Liver (tissue), 9 donors: Measurements from ENCODE around the gene NLK. TPM values are rescaled to one million over a fixed set of nuclear protein-coding genes. Genes with fewer than 3 reads are reported as not detected.

Experiments used
- DNase-seq: peaks from one replicate; pipeline ENCODE4 v3.0.0-alpha.2; 2017; ENCODE audit warnings: low spot score
- H3K27ac ChIP-seq, 2 donors: one replicate each; pipeline ENCODE4 v1.7.0; 2013; ENCODE audit warnings: inconsistent platforms in 2 of 2, low read length in 2 of 2, control low read depth in 1 of 2, low read depth in 1 of 2, mild to moderate bottlenecking in 1 of 2
- H3K27me3 ChIP-seq, 4 donors: one replicate each; pipeline versions ENCODE4 v1.6.1 to v1.7.0; 2013; ENCODE audit warnings: low read length in 3 of 4, inconsistent platforms in 1 of 4, mild to moderate bottlenecking in 1 of 4, moderate library complexity in 1 of 4; ENCODE audit not compliant: control insufficient read depth in 4 of 4, insufficient read depth in 4 of 4
- H3K36me3 ChIP-seq, 4 donors: one replicate each; pipeline versions ENCODE4 v1.6.1 to v1.7.0; 2013; ENCODE audit warnings: low read length in 3 of 4, mild to moderate bottlenecking in 3 of 4, low read depth in 1 of 4, moderate library complexity in 1 of 4; ENCODE audit not compliant: control insufficient read depth in 4 of 4, insufficient read depth in 3 of 4
- H3K4me1 ChIP-seq, 4 donors: one replicate each; pipeline versions ENCODE4 v1.6.1 to v1.7.0; 2013; ENCODE audit warnings: low read length in 3 of 4, mild to moderate bottlenecking in 3 of 4, moderate library complexity in 1 of 4; ENCODE audit not compliant: control insufficient read depth in 4 of 4, insufficient read depth in 4 of 4
- H3K4me3 ChIP-seq, 3 donors: one replicate each; pipeline versions ENCODE4 v1.6.1 to v1.7.0; 2013; ENCODE audit warnings: low read length in 3 of 3, control low read depth in 1 of 3, low read depth in 1 of 3, mild to moderate bottlenecking in 1 of 3
- H3K9ac ChIP-seq, 2 donors: one replicate each; pipeline ENCODE4 v1.7.0; 2013; ENCODE audit warnings: low read length in 2 of 2, mild to moderate bottlenecking in 2 of 2, moderate library complexity in 2 of 2, control low read depth in 1 of 2, low read depth in 1 of 2
- H3K9me3 ChIP-seq, 4 donors: one replicate each; pipeline versions ENCODE4 v1.6.1 to v1.7.0; 2013; ENCODE audit warnings: low read length in 3 of 4; ENCODE audit not compliant: control insufficient read depth in 4 of 4
- EGR1 ChIP-seq, 2 donors: IDR thresholded peaks; 2 replicates each; pipeline ENCODE4 v1.6.1; 2016 to 2018; ENCODE audit warnings: antibody characterized with exemption in 2 of 2, low read depth in 2 of 2
- FOXA1 ChIP-seq: IDR thresholded peaks from 2 replicates; pipeline ENCODE4 v1.6.1; 2016; ENCODE audit warnings: antibody characterized with exemption
- FOXA2 ChIP-seq: IDR thresholded peaks from 2 replicates; pipeline ENCODE4 v1.6.1; 2016; ENCODE audit warnings: antibody characterized with exemption
- GABPA ChIP-seq, 2 donors: IDR thresholded peaks in 1 of 2; conservative IDR thresholded peaks in 1 of 2; 2 replicates each; pipeline ENCODE4 v1.6.1; 2016; ENCODE audit warnings: antibody characterized with exemption in 2 of 2, mild to moderate bottlenecking in 1 of 2, moderate library complexity in 1 of 2
- HNF4A ChIP-seq, 2 donors: conservative IDR thresholded peaks; 2 replicates each; pipeline ENCODE4 v1.6.1; 2016; ENCODE audit warnings: antibody characterized with exemption in 2 of 2, mild to moderate bottlenecking in 2 of 2
- HNF4G ChIP-seq: IDR thresholded peaks from 2 replicates; pipeline ENCODE4 v1.6.1; 2016; ENCODE audit warnings: antibody characterized with exemption
- JUND ChIP-seq, 2 donors: IDR thresholded peaks; 2 replicates each; pipeline ENCODE4 v1.6.1; 2016; ENCODE audit warnings: antibody characterized with exemption in 2 of 2
- MAX ChIP-seq: IDR thresholded peaks from 2 replicates; pipeline ENCODE4 v1.6.1; 2016; ENCODE audit warnings: antibody characterized with exemption
- NR2F2 ChIP-seq: IDR thresholded peaks from 2 replicates; pipeline ENCODE4 v1.6.1; 2016; ENCODE audit warnings: antibody characterized with exemption
- RAD21 ChIP-seq, 2 donors: IDR thresholded peaks; 2 replicates each; pipeline ENCODE4 v1.6.1; 2016; ENCODE audit warnings: antibody characterized with exemption in 2 of 2, mild to moderate bottlenecking in 2 of 2
- RXRA ChIP-seq, 2 donors: IDR thresholded peaks; 2 replicates each; pipeline ENCODE4 v1.6.1; 2017 to 2018; ENCODE audit warnings: antibody characterized with exemption in 2 of 2, mild to moderate bottlenecking in 1 of 2
- SP1 ChIP-seq: IDR thresholded peaks from 2 replicates; pipeline ENCODE4 v1.6.1; 2018; ENCODE audit warnings: antibody characterized with exemption, mild to moderate bottlenecking
- TAF1 ChIP-seq: conservative IDR thresholded peaks from 2 replicates; pipeline ENCODE4 v1.6.1; 2016; ENCODE audit warnings: antibody characterized with exemption, mild to moderate bottlenecking
- YY1 ChIP-seq: IDR thresholded peaks from 2 replicates; pipeline ENCODE4 v1.6.1; 2016; ENCODE audit warnings: antibody characterized with exemption, mild to moderate bottlenecking
- WGBS: extraction: QIAGEN DNeasy Blood & Tissue Kit; methylation state at CpG from one replicate; pipeline ENCODE4 v1.1.7; 2013; 5-methylcytosine and 5-hydroxymethylcytosine counted together
- polyA plus RNA-seq, 2 donors: library from polyadenylated mRNA; stranded (reverse) in 1 of 2; unstranded in 1 of 2; fragments of 200-250 nt in 1 of 2; fragments of >200 nt in 1 of 2; fragmentation: Nextera tagmentation in 1 of 2; extraction: Ambion mirVana in 1 of 2; gene quantifications; one replicate each; pipeline versions ENCODE4 v1.2.1 to v1.2.3, GENCODE V29; 2013 to 2015
- total RNA-seq, 2 donors: library from RNA; depleted of rRNA; stranded (reverse); fragments of >200 nt; gene quantifications; one replicate each; pipeline ENCODE4 v1.2.3, GENCODE V29; 2014
- TF ChIP-seq, protein P1 (sequence below): IDR thresholded peaks from 2 replicates; pipeline ENCODE4 v1.6.1; 2016; ENCODE audit warnings: antibody characterized with exemption
- TF ChIP-seq, protein P2 (sequence below): IDR thresholded peaks from 2 replicates; pipeline ENCODE4 v1.6.1; 2016; ENCODE audit warnings: antibody characterized with exemption, mild to moderate bottlenecking
- TF ChIP-seq, protein P3 (sequence below): IDR thresholded peaks from 2 replicates; pipeline ENCODE4 v1.6.1; 2016; ENCODE audit warnings: antibody characterized with exemption
- donor health status: healthy.
- donor health status: healthy.
- donor health status: healthy.
- donor health status: healthy.
- donor health status: healthy.

NLK gene
- total and polyA plus RNA-seq, 4 donors, result 4.4 to 17.4 (median 9.2) TPM

DNA sequence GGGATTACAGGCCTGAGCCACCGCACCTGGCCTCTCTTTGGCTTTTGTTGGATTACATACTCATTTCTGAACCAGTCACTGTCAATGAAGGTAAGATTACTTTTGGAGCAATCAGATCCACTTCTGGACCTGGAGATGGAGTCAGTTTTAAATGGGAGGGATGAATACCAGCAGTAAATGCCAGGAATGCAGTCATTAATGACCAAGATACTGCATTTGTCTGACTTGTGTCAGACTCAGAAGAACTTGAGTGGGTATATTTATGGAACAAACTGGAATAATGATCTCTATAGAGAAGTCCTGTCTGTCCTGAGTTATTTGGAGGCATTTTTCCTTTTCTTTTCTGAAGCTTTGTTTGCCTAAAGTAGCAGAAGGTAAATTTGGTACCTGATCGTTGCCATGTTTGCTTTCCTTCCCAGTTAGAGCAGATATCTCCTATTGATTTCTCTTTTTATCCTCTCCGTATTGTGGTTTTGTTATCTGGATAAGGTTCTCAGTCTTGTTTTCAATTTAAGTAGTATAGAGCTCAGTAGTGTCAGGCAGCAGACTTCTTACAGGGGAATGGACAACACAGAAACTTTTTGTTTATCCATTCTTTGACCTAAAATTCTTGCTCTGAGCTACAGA lies 10.7 kb downstream of the NLK start:
- TF ChIP-seq, protein P1, sequence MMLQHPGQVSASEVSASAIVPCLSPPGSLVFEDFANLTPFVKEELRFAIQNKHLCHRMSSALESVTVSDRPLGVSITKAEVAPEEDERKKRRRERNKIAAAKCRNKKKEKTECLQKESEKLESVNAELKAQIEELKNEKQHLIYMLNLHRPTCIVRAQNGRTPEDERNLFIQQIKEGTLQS, result no peak
- TF ChIP-seq GABPA (IDR thresholded peaks at IDR 0.05 in 1 of 2, conservative IDR thresholded peaks at IDR 0.05 in 1 of 2), result no peak
- no peak for TF ChIP-seq MAX
- TF ChIP-seq FOXA2, result no peak
- TF ChIP-seq JUND (IDR thresholded peaks at IDR 0.05), result no peak
- TF ChIP-seq, protein P2, sequence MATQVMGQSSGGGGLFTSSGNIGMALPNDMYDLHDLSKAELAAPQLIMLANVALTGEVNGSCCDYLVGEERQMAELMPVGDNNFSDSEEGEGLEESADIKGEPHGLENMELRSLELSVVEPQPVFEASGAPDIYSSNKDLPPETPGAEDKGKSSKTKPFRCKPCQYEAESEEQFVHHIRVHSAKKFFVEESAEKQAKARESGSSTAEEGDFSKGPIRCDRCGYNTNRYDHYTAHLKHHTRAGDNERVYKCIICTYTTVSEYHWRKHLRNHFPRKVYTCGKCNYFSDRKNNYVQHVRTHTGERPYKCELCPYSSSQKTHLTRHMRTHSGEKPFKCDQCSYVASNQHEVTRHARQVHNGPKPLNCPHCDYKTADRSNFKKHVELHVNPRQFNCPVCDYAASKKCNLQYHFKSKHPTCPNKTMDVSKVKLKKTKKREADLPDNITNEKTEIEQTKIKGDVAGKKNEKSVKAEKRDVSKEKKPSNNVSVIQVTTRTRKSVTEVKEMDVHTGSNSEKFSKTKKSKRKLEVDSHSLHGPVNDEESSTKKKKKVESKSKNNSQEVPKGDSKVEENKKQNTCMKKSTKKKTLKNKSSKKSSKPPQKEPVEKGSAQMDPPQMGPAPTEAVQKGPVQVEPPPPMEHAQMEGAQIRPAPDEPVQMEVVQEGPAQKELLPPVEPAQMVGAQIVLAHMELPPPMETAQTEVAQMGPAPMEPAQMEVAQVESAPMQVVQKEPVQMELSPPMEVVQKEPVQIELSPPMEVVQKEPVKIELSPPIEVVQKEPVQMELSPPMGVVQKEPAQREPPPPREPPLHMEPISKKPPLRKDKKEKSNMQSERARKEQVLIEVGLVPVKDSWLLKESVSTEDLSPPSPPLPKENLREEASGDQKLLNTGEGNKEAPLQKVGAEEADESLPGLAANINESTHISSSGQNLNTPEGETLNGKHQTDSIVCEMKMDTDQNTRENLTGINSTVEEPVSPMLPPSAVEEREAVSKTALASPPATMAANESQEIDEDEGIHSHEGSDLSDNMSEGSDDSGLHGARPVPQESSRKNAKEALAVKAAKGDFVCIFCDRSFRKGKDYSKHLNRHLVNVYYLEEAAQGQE, result no peak
- TF ChIP-seq FOXA1, result no peak
- TF ChIP-seq SP1, result no peak
- no peak for TF ChIP-seq RXRA (IDR thresholded peaks at IDR 0.05)
- no peak for TF ChIP-seq HNF4G
- TF ChIP-seq, protein P3, sequence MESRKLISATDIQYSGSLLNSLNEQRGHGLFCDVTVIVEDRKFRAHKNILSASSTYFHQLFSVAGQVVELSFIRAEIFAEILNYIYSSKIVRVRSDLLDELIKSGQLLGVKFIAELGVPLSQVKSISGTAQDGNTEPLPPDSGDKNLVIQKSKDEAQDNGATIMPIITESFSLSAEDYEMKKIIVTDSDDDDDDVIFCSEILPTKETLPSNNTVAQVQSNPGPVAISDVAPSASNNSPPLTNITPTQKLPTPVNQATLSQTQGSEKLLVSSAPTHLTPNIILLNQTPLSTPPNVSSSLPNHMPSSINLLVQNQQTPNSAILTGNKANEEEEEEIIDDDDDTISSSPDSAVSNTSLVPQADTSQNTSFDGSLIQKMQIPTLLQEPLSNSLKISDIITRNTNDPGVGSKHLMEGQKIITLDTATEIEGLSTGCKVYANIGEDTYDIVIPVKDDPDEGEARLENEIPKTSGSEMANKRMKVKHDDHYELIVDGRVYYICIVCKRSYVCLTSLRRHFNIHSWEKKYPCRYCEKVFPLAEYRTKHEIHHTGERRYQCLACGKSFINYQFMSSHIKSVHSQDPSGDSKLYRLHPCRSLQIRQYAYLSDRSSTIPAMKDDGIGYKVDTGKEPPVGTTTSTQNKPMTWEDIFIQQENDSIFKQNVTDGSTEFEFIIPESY, result no peak
- TF ChIP-seq RAD21 (IDR thresholded peaks at IDR 0.05), result peak in 1 of 2 donors; percentile 8
- peak; percentile 23 for TF ChIP-seq YY1
- Histone ChIP-seq H3K36me3 (no peaks in the 10 kb centered on the region), H3K27me3 (no peaks in the 10 kb centered on the region), H3K4me1 (peaks cover 16 to 38% (median 19%) of the 10 kb centered on the region in 4 donors), H3K27ac (peak overlapping the region; percentile 44 to 75), H3K9me3 (no peaks in the 10 kb centered on the region), H3K9ac (peak overlapping the region in 1 of 2 donors; percentile 32), H3K4me3 (no peak overlapping the region)
- no peak for DNase-seq
- 43% methylated on average over 3 of the region's 3 CpGs for WGBS

- peak overlapping the region in 1 of 2 donors; percentile 49 for H3K9ac ChIP-seq
- H3K27ac ChIP-seq, result peak overlapping the region; percentile 44 to 75
- H3K36me3 ChIP-seq, result no peaks in the 10 kb centered on the region
- H3K4me1 ChIP-seq, result peaks cover 16 to 38% (median 19%) of the 10 kb centered on the region in 4 donors
- H3K9me3 ChIP-seq, result no peaks in the 10 kb centered on the region
- TF ChIP-seq EGR1 (IDR thresholded peaks at IDR 0.05; ENCODE audit: low read depth in 2 of 2), result no peak
- TF ChIP-seq, protein P2, result no peak
- no peak for TF ChIP-seq FOXA2
- TF ChIP-seq NR2F2, result no peak
- TF ChIP-seq HNF4A (conservative IDR thresholded peaks at IDR 0.05), result no peak
- TF ChIP-seq, protein P1, result no peak
- TF ChIP-seq SP1, result no peak
- no peak for TF ChIP-seq FOXA1
- no peak for TF ChIP-seq MAX
- TF ChIP-seq HNF4G, result no peak
- TF ChIP-seq, protein P3, result no peak
- no peak for TF ChIP-seq TAF1
- TF ChIP-seq RXRA (IDR thresholded peaks at IDR 0.05), result no peak
- no peak for DNase-seq
- no peaks in the 10 kb centered on the region for H3K27me3 ChIP-seq
- 65% methylated on average over 2 of the region's 2 CpGs for WGBS
- no peak overlapping the region for H3K4me3 ChIP-seq
Measured at GRCh38 chr17:28053725-28054124, 11.2 kb downstream of the NLK start.
